Peyer's patch (tissue), 4 donors: Measurements from ENCODE around the gene FAM20A. TPM values are rescaled to one million over a fixed set of nuclear protein-coding genes. Genes with fewer than 3 reads are reported as not detected.

Experiments used
- DNase-seq, 3 donors: peaks; one replicate each; pipeline ENCODE4 v3.0.0-alpha.2; 2017 to 2019
- H3K27ac ChIP-seq, 4 donors: fragments of 200-600 bp; sonication (generic); one replicate each; pipeline ENCODE4 v1.5.1; 2016 to 2019
- H3K27me3 ChIP-seq, 2 donors: fragments of 200-600 bp; sonication (generic); one replicate each; pipeline ENCODE4 v1.5.1; 2019
- H3K36me3 ChIP-seq, 3 donors: fragments of 200-600 bp; sonication (generic); one replicate each; pipeline ENCODE4 v1.5.1; 2016 to 2019
- H3K4me1 ChIP-seq, 4 donors: fragments of 200-600 bp; sonication (generic); one replicate each; pipeline ENCODE4 v1.5.1; 2016 to 2019
- H3K4me3 ChIP-seq, 4 donors: fragments of 200-600 bp; sonication (generic); 1 replicate in 3 of 4; 2 replicates in 1 of 4; pipeline ENCODE4 v1.5.1; 2016 to 2019; ENCODE audit warnings: mild to moderate bottlenecking in 1 of 4
- H3K9me3 ChIP-seq, 4 donors: fragments of 200-600 bp; sonication (generic); one replicate each; pipeline ENCODE4 v1.5.1; 2016 to 2019; ENCODE audit warnings: mild to moderate bottlenecking in 1 of 4
- POLR2A ChIP-seq, 2 donors: fragments of 450-650 bp; IDR thresholded peaks; one replicate each; pipeline ENCODE4 v1.5.1; 2017; ENCODE audit warnings: antibody characterized with exemption in 2 of 2, mild to moderate bottlenecking in 2 of 2, moderate library complexity in 2 of 2
- total RNA-seq, 4 donors: library from RNA; depleted of rRNA; stranded (reverse); fragments of >200 nt; gene quantifications; one replicate each; pipeline ENCODE4 v1.1.0, GENCODE V29; 2016
- TF ChIP-seq, protein P1 (sequence below), 6 experiments: fragments of 450-650 bp in 4 of 6; fragments of 200-600 bp in 2 of 6; sonication (generic) in 1 of 6; IDR thresholded peaks; one replicate each; pipeline ENCODE4 v1.5.1; 2017 to 2019; ENCODE audit warnings: antibody characterized with exemption in 6 of 6, mild to moderate bottlenecking in 3 of 6, moderate library complexity in 1 of 6

Gene FAM20A
- total RNA-seq, 4 donors from 2014 or later, result 2.4 to 3.5 (median 2.5) TPM; not detected in 1

- Histone ChIP-seq H3K4me3 (no peak overlapping the region), H3K4me1 (peaks cover 0 to 21% (median 0%) of the 10 kb centered on the region in 4 donors), H3K36me3 (peaks cover 0 to 33% (median 0%) of the 10 kb centered on the region in 3 donors), H3K9me3 (no peaks in the 10 kb centered on the region), H3K27me3 (no peaks in the 10 kb centered on the region), H3K27ac (no peak overlapping the region)
- DNase-seq, result no peak
- TF ChIP-seq POLR2A (IDR thresholded peaks at IDR 0.05), result no peak
- TF ChIP-seq, protein P1, sequence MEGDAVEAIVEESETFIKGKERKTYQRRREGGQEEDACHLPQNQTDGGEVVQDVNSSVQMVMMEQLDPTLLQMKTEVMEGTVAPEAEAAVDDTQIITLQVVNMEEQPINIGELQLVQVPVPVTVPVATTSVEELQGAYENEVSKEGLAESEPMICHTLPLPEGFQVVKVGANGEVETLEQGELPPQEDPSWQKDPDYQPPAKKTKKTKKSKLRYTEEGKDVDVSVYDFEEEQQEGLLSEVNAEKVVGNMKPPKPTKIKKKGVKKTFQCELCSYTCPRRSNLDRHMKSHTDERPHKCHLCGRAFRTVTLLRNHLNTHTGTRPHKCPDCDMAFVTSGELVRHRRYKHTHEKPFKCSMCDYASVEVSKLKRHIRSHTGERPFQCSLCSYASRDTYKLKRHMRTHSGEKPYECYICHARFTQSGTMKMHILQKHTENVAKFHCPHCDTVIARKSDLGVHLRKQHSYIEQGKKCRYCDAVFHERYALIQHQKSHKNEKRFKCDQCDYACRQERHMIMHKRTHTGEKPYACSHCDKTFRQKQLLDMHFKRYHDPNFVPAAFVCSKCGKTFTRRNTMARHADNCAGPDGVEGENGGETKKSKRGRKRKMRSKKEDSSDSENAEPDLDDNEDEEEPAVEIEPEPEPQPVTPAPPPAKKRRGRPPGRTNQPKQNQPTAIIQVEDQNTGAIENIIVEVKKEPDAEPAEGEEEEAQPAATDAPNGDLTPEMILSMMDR (IDR thresholded peaks at IDR 0.05), result no peak
These were observed 84.4 kb downstream of the FAM20A start for GRCh38 chr17:68516732-68517131.

GRCh38 chr17:68514831-68515635 lies 86.1 kb downstream of the FAM20A start:
- DNase-seq, result no peak
- Histone ChIP-seq H3K4me1 (peaks cover 0 to 26% (median 0%) of the 10 kb centered on the region in 4 donors), H3K27ac (peak overlapping the region in 1 of 4 donors; percentile 7), H3K27me3 (no peaks in the 10 kb centered on the region), H3K36me3 (peaks cover 0 to 33% (median 0%) of the 10 kb centered on the region in 3 donors), H3K9me3 (no peaks in the 10 kb centered on the region), H3K4me3 (peak overlapping the region in 1 of 4 donors; percentile 4)
- TF ChIP-seq, protein P1 (IDR thresholded peaks at IDR 0.05), result no peak
- TF ChIP-seq POLR2A (IDR thresholded peaks at IDR 0.05), result no peak

GRCh38 chr17:68513932-68514331 lies 87.2 kb downstream of the FAM20A start:
- H3K4me3 ChIP-seq, result peak overlapping the region in 3 of 4 donors; percentile 74 to 95 (median 86)

DNA sequence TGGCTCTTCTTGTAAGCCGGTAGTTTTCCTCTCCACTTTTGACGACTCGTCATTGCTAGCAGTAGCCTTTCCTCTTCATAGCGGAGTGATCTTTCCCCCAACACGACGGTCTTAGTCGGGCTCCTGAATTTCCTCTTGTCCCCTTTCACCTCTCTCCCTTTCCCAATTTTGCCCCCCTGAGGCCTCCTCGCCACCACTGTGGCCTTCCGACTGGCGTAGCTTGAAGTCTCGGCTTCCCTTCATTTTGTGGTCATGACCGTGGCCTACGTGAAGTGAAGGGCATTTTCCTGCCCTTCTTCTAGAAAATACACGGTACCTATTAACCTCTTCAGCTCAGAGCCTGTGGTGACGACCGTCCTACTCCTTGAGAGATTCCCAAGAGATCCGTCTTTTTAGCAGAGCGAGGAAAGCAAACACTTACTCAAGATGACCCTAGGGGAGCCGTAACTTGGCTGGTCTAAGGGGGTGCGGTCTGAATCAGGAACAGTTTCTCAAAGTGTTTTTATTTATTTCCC lies 88.2 kb downstream of the FAM20A start:
- no peaks in the 10 kb centered on the region for H3K9me3 ChIP-seq
- peak overlapping the region; percentile 93 to 99 (median 98) for H3K27ac ChIP-seq
- peaks cover 0 to 22% (median 0%) of the 10 kb centered on the region in 4 donors for H3K4me1 ChIP-seq
- H3K27me3 ChIP-seq, result no peaks in the 10 kb centered on the region
- peak in 1 of 3 donors; percentile 60 for DNase-seq
- H3K4me3 ChIP-seq, result peak overlapping the region; percentile 74 to 95 (median 90)
- no peak for TF ChIP-seq POLR2A (IDR thresholded peaks at IDR 0.05)
- TF ChIP-seq, protein P1 (IDR thresholded peaks at IDR 0.05), result no peak
- H3K36me3 ChIP-seq, result peaks cover 0 to 26% (median 0%) of the 10 kb centered on the region in 3 donors

More at GRCh38 chr17:68513932-68514331, 87.2 kb downstream of the FAM20A start:
- TF ChIP-seq POLR2A (IDR thresholded peaks at IDR 0.05), result no peak
- TF ChIP-seq, protein P1 (IDR thresholded peaks at IDR 0.05), result no peak
- Histone ChIP-seq H3K27me3 (no peaks in the 10 kb centered on the region), H3K4me1 (peaks cover 0 to 26% (median 0%) of the 10 kb centered on the region in 4 donors), H3K27ac (peak overlapping the region in 2 of 4 donors; percentile 93 to 99), H3K9me3 (no peaks in the 10 kb centered on the region), H3K36me3 (peaks cover 0 to 33% (median 0%) of the 10 kb centered on the region in 3 donors)
- no peak for DNase-seq

GRCh38 chr17:68512247-68512959 lies 88.8 kb downstream of the FAM20A start, which contains the start of gene PRKAR1A:
Gene PRKAR1A, plus strand, starts transcription at chr17:68512430. Its CDS starts 2,970 bp downstream, at chr17:68515400.
- TF ChIP-seq, protein P1 (IDR thresholded peaks at IDR 0.05), result no peak
- peak; percentile 88 for TF ChIP-seq POLR2A (IDR thresholded peaks at IDR 0.05)
- Histone ChIP-seq H3K4me1 (peaks cover 0 to 22% (median 0%) of the 10 kb centered on the region in 4 donors), H3K9me3 (no peaks in the 10 kb centered on the region), H3K4me3 (peak within 1 kb of the TSS; percentile 74 to 95 (median 90)), H3K27me3 (no peaks in the 10 kb centered on the region), H3K27ac (peak within 1 kb of the TSS; percentile 93 to 99 (median 98)), H3K36me3 (peaks cover 0 to 20% (median 0%) of the 10 kb centered on the region in 3 donors)
- peak; percentile 92 to 98 (median 98) for DNase-seq
